Heart left ventricle (tissue), 16 donors: ENCODE measurements around the gene RFX3. TPM values are rescaled to one million over a fixed set of nuclear protein-coding genes. Genes with fewer than 3 reads are reported as not detected.

Source experiments
- ATAC-seq, 4 donors: fragments of 200-7000 bp; cut with Tn5 transposase; one replicate each; pipeline ENCODE4 v1.9.1; 2020 to 2022; ENCODE audit warnings: moderate library complexity in 4 of 4, mild to moderate bottlenecking in 3 of 4, moderate number of reproducible peaks in 1 of 4
- DNase-seq, 5 donors: peaks; one replicate each; pipeline ENCODE4 v3.0.0-alpha.2; 2020
- H3K27ac ChIP-seq, 12 donors: fragments of 200-600 bp; sonication (generic) in 4 of 12; one replicate each; pipeline versions ENCODE4 v1.5.0 to v1.8.0; 2016 to 2022; ENCODE audit warnings: mild to moderate bottlenecking in 2 of 12
- H3K27me3 ChIP-seq, 9 donors: fragments of 200-600 bp; sonication (generic) in 2 of 9; one replicate each; pipeline versions ENCODE4 v1.5.1 to v1.8.0; 2016 to 2022; ENCODE audit warnings: mild to moderate bottlenecking in 3 of 9
- H3K36me3 ChIP-seq, 9 donors: fragments of 200-600 bp; sonication (generic) in 2 of 9; one replicate each; pipeline versions ENCODE4 v1.5.0 to v1.8.0; 2018 to 2022; ENCODE audit warnings: mild to moderate bottlenecking in 2 of 9
- H3K4me1 ChIP-seq, 12 donors: fragments of 200-600 bp; sonication (generic) in 4 of 12; one replicate each; pipeline versions ENCODE4 v1.5.0 to v1.8.0; 2016 to 2022; ENCODE audit warnings: mild to moderate bottlenecking in 3 of 12
- H3K4me3 ChIP-seq, 12 donors: fragments of 200-600 bp; sonication (generic) in 4 of 12; one replicate each; pipeline versions ENCODE4 v1.5.0 to v1.8.0; 2017 to 2022; ENCODE audit warnings: mild to moderate bottlenecking in 9 of 12, moderate library complexity in 4 of 12
- H3K9me3 ChIP-seq, 12 donors: fragments of 200-600 bp; sonication (generic) in 4 of 12; one replicate each; pipeline versions ENCODE4 v1.5.0 to v1.8.0; 2016 to 2022; ENCODE audit warnings: mild to moderate bottlenecking in 1 of 12
- POLR2A ChIP-seq, 2 donors: fragments of 450-650 bp; IDR thresholded peaks; one replicate each; pipeline ENCODE4 v1.6.1; 2017; ENCODE audit warnings: antibody characterized with exemption in 2 of 2, mild to moderate bottlenecking in 2 of 2, moderate library complexity in 2 of 2
- WGBS, 4 donors: extraction: QIAGEN DNeasy Blood & Tissue Kit in 2 of 4; methylation state at CpG; one replicate each; pipeline versions ENCODE4 v1.1.5 to v1.1.7; 2013 to 2018; 5-methylcytosine and 5-hydroxymethylcytosine counted together
- intact Hi-C, 10 donors: fragments of 100-400 bp; cut with DNase I; formaldehyde crosslinking; loops; one replicate each; pipeline versions ENCODE4 v1.11.1 to v1.14.2; 2022
- polyA plus RNA-seq, 2 donors: library from polyadenylated mRNA; stranded (reverse); fragments of 200-250 nt; gene quantifications; one replicate each; pipeline ENCODE4 v1.2.3, GENCODE V29; 2013
- total RNA-seq, 9 donors: library from RNA; depleted of rRNA in 2 of 9; stranded (reverse); fragments of >200 nt in 2 of 9; fragmentation: NEBNext Ultra II Directional in 3 of 9; extraction: Animal tissue kit (Norgen Biotek cat#: 25700) in 3 of 9; gene quantifications; one replicate each; pipeline versions ENCODE4 v1.1.0 to v1.2.4, GENCODE V29; 2016 to 2023
- TF ChIP-seq, protein P1 (sequence below), 12 donors: fragments of 200-600 bp; sonication (generic) in 4 of 12; IDR thresholded peaks; one replicate each; pipeline versions ENCODE4 v1.5.0 to v1.8.0; 2018 to 2022; ENCODE audit warnings: antibody characterized with exemption in 12 of 12, mild to moderate bottlenecking in 5 of 12
- donor health status: ischemic (EF 13 %, LVEDD 7.1; RV severe dilation, severe dysfunction).
- donor health status: healthy with polysubstance abuse.
- donor health status: DM: no; HTN: yes; CAD: no.
- donor health status: DM: no; HTN: no; CAD: no.
- donor health status: ischemic (EF 25% LVEDD 6.9; RV normal size, moderate dysfunction).
- donor health status: ischemic (EF 25% LVEDD 5.7; RV mildly dilated, moderate dysfunction).
- donor health status: healthy.
- donor health status: DM: yes; HTN: yes; CAD: no.
- donor health status: ischemic (EF 35%, LVEDD 5.7; RV mildly dilated, moderate dysfunction).
- donor health status: nonischemic (EF 11% LVEDD 7.7; RV severe dilation, severe dysfunction).
- donor health status: DM: yes; HTN: yes; CAD: no.
- donor health status: PGD.
- donor health status: ischemic (EF 29% LVEDD 5.4; RV normal size, mild dysfunction).
- donor health status: nonischemic (EF 23%, LVEDD 6.1; RV moderate dilation, normal function).

RFX3 gene
- total and polyA plus RNA-seq, 11 donors: 0.80 to 8.3 (median 2.9) TPM

DNA sequence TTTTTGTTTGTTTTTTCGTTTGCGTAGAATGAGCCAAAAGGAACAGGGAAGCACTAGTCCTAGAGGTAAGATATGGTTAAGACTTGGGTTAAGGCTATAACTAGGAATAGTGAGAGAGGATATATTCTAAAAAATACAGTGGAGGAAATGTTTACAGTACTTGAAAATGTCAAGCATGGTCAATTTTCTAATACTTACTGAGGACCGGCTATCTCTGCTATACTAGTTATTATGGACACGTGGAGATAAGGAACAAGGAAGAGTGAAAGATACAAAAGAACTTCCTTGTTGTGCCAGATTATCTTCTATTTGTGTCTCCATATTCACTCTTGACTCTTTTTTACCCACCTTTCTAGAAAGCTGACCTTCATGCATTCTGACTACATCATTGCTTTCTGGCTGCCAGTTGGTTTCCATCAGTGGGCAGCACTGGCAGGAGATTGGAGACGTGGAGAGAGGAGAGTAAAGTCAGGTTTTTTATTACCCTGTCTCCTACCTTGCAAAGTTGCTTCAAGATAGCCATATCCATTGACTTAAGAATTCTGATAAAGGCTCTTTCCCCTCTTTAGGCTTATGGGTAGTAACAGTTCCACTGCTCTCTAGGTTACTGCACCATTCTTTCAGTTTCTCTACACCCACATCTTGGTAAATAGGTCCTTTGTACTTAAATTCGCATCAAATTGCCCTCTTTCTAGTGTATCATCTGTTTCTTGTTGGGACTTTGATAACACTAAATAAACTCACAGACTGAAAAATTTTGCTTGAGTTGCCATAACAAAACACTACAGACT, 9.0 kb upstream of the RFX3 start:
- DNase-seq (no peak), ATAC-seq (no peak)
- Histone ChIP-seq H3K4me1 (no peaks in the 10 kb centered on the region), H3K4me3 (no peak overlapping the region), H3K27ac (no peak overlapping the region), H3K36me3 (peaks cover 0 to 7% (median 0%) of the 10 kb centered on the region in 9 donors), H3K9me3 (no peaks in the 10 kb centered on the region), H3K27me3 (no peaks in the 10 kb centered on the region)
- intact Hi-C loops: loop anchor here in 1 of 10 donors (5.0 kb wide), 1 partner anchor 42 kb away; no protein-coding TSS in a partner anchor
- no peak for TF ChIP-seq POLR2A (IDR thresholded peaks at IDR 0.05)
- TF ChIP-seq, protein P1, sequence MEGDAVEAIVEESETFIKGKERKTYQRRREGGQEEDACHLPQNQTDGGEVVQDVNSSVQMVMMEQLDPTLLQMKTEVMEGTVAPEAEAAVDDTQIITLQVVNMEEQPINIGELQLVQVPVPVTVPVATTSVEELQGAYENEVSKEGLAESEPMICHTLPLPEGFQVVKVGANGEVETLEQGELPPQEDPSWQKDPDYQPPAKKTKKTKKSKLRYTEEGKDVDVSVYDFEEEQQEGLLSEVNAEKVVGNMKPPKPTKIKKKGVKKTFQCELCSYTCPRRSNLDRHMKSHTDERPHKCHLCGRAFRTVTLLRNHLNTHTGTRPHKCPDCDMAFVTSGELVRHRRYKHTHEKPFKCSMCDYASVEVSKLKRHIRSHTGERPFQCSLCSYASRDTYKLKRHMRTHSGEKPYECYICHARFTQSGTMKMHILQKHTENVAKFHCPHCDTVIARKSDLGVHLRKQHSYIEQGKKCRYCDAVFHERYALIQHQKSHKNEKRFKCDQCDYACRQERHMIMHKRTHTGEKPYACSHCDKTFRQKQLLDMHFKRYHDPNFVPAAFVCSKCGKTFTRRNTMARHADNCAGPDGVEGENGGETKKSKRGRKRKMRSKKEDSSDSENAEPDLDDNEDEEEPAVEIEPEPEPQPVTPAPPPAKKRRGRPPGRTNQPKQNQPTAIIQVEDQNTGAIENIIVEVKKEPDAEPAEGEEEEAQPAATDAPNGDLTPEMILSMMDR (IDR thresholded peaks at IDR 0.05): no peak
- WGBS, 4 donors: 84 to 90% (median 89%) methylated on average over 6 of the region's 6 CpGs

DNA sequence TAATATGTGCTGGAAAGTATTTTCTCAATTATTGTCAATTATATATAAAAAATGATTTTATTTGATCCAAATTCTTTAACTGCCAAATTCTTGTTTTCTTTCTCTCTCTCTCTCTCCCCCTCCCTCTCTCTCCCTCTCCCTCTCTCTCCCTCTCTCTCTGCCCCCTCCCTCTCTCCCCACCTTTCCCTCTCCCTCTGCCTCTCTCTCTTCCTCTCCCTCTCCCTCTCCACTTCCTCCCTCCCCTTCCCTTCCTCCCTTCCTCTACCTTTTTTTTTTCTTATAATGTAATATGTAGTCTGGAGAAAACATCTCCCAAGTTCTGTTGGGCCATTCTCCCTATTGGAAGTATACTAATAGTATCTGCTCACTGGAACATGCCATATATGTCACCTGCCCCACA, 6.4 kb upstream of the RFX3 start:
- Histone ChIP-seq H3K4me1 (peaks cover 0 to 21% (median 11%) of the 10 kb centered on the region in 12 donors), H3K4me3 (no peak overlapping the region), H3K36me3 (peaks cover 0 to 7% (median 0%) of the 10 kb centered on the region in 9 donors), H3K27me3 (no peaks in the 10 kb centered on the region), H3K9me3 (no peaks in the 10 kb centered on the region), H3K27ac (no peak overlapping the region)
- no peak for DNase-seq
- intact Hi-C loops: no loop called here
- TF ChIP-seq POLR2A (IDR thresholded peaks at IDR 0.05): no peak
- TF ChIP-seq, protein P1 (IDR thresholded peaks at IDR 0.05): no peak
- ATAC-seq: no peak

DNA sequence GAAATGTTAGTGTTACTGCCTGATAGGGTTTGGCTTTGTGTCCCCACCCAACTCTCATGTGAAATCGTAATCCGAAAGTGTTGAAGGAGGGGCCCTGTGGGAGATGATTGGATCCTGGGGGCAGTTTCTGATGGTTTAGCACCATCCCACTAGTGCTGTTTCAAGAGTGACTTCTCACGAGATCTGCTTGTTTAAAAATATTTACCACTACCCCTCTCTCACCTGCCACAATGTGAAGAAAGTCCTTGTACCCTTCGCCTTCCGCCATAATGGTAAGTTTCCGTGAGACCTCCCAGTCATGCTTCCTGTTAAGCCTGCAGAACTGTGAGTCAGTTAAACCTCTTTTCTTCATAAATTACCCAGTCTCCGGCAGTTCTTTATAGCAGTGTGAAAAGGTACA, 2.6 kb upstream of the RFX3 start:
- peaks cover 0 to 7% (median 0%) of the 10 kb centered on the region in 9 donors for H3K36me3 ChIP-seq
- intact Hi-C loops: loop anchor here in 6 of 10 donors (5.0 to 10.0 kb wide), 5 partner anchors 51 to 686 kb away; partner anchors contain the start of gene PUM3 (in 1 of the 6)
- no peak for ATAC-seq
- H3K9me3 ChIP-seq: no peaks in the 10 kb centered on the region
- 85 to 95% (median 91%) methylated on average over 7 of the region's 7 CpGs for WGBS, 4 donors
- no peak for TF ChIP-seq POLR2A (IDR thresholded peaks at IDR 0.05)
- TF ChIP-seq, protein P1 (IDR thresholded peaks at IDR 0.05): no peak
- no peaks in the 10 kb centered on the region for H3K27me3 ChIP-seq
- DNase-seq: no peak
- H3K27ac ChIP-seq: peak overlapping the region in 1 of 12 donors; percentile 100
- peak overlapping the region in 1 of 12 donors; percentile 90 for H3K4me3 ChIP-seq
- H3K4me1 ChIP-seq: peaks cover 0 to 34% (median 15%) of the 10 kb centered on the region in 12 donors
